ENCODE results near the gene SKOR2. TPM values are rescaled to one million over a fixed set of nuclear protein-coding genes. Genes with fewer than 3 reads are reported as not detected.

Gene SKOR2
- total RNA-seq, 1 donor from 2014 or later: not detected

- H3K4me1 Mint-ChIP-seq (ENCODE audit: low read depth): no peaks in the 10 kb centered on the region
- H3K9me3 Mint-ChIP-seq (ENCODE audit: low read depth): no peaks in the 10 kb centered on the region
- no peak for TF ChIP-seq CTCF (IDR thresholded peaks at IDR 0.05)
- peaks cover 56% of the 10 kb centered on the region for H3K27me3 Mint-ChIP-seq (ENCODE audit: low read depth)
- no peak overlapping the region for H3K27ac Mint-ChIP-seq (ENCODE audit: unreplicated experiment)
- no peak overlapping the region for H3K4me3 Mint-ChIP-seq (ENCODE audit: unreplicated experiment)
- DNase-seq (ENCODE audit: low spot score): no peak
- no peaks in the 10 kb centered on the region for H3K36me3 Mint-ChIP-seq (ENCODE audit: low read depth)
Observed at GRCh38 chr18:47235096-47235495, 16.4 kb downstream of the SKOR2 start.

- H3K27me3 Mint-ChIP-seq (ENCODE audit: low read depth): peaks cover 67% of the 10 kb centered on the region
- no peak for DNase-seq (ENCODE audit: low spot score)
- H3K4me1 Mint-ChIP-seq (ENCODE audit: low read depth): no peaks in the 10 kb centered on the region
- H3K9me3 Mint-ChIP-seq (ENCODE audit: low read depth): no peaks in the 10 kb centered on the region
- peaks cover 1% of the 10 kb centered on the region for H3K36me3 Mint-ChIP-seq (ENCODE audit: low read depth)
- no peak overlapping the region for H3K27ac Mint-ChIP-seq (ENCODE audit: unreplicated experiment)
- TF ChIP-seq CTCF (IDR thresholded peaks at IDR 0.05): no peak
- H3K4me3 Mint-ChIP-seq (ENCODE audit: unreplicated experiment): no peak overlapping the region
Observed at GRCh38 chr18:47226660-47227059, 24.8 kb downstream of the SKOR2 start.

- TF ChIP-seq CTCF (IDR thresholded peaks at IDR 0.05): peak; percentile 85
- Mint-ChIP-seq H3K27ac (ENCODE audit: unreplicated experiment) (no peak overlapping the region), H3K36me3 (ENCODE audit: low read depth) (no peaks in the 10 kb centered on the region), H3K27me3 (ENCODE audit: low read depth) (peaks cover 55% of the 10 kb centered on the region), H3K9me3 (ENCODE audit: low read depth) (no peaks in the 10 kb centered on the region), H3K4me3 (ENCODE audit: unreplicated experiment) (no peak overlapping the region), H3K4me1 (ENCODE audit: low read depth) (no peaks in the 10 kb centered on the region)
- no peak for DNase-seq (ENCODE audit: low spot score)
Observed at GRCh38 chr18:47215554-47216138, 35.8 kb downstream of the SKOR2 start.

GRCh38 chr18:47209171-47209570 is 42.3 kb downstream of the SKOR2 start:
- H3K4me1 Mint-ChIP-seq (ENCODE audit: low read depth): peaks cover 3% of the 10 kb centered on the region
- peaks cover 60% of the 10 kb centered on the region for H3K27me3 Mint-ChIP-seq (ENCODE audit: low read depth)
- DNase-seq (ENCODE audit: low spot score): no peak
- TF ChIP-seq CTCF (IDR thresholded peaks at IDR 0.05): no peak
- no peak overlapping the region for H3K4me3 Mint-ChIP-seq (ENCODE audit: unreplicated experiment)
- no peaks in the 10 kb centered on the region for H3K36me3 Mint-ChIP-seq (ENCODE audit: low read depth)
- no peak overlapping the region for H3K27ac Mint-ChIP-seq (ENCODE audit: unreplicated experiment)
- no peaks in the 10 kb centered on the region for H3K9me3 Mint-ChIP-seq (ENCODE audit: low read depth)

- Mint-ChIP-seq H3K4me1 (ENCODE audit: low read depth) (peaks cover 3% of the 10 kb centered on the region), H3K9me3 (ENCODE audit: low read depth) (no peaks in the 10 kb centered on the region), H3K4me3 (ENCODE audit: unreplicated experiment) (no peak overlapping the region), H3K27me3 (ENCODE audit: low read depth) (peaks cover 56% of the 10 kb centered on the region), H3K36me3 (ENCODE audit: low read depth) (no peaks in the 10 kb centered on the region), H3K27ac (ENCODE audit: unreplicated experiment) (no peak overlapping the region)
- TF ChIP-seq CTCF (IDR thresholded peaks at IDR 0.05): no peak
- no peak for DNase-seq (ENCODE audit: low spot score)
Observed at GRCh38 chr18:47206945-47207637, 44.4 kb downstream of the SKOR2 start.

All from chondrocyte (in vitro differentiated cells).